GM18951 (cell line): ENCODE results near the gene NPIPA3.
"Not testable (repeated sequence)": the region's sequence is repeated elsewhere in the genome, so short reads cannot be mapped to it uniquely, and the experiment has no call there.

Experiments
- in situ Hi-C: fragments of 300-500 bp; cut with MboI; formaldehyde crosslinking; loops from one replicate; pipeline ENCODE4 v1.12.0; 2022; ENCODE audit warnings: low sequenced_read_pairs, mixed read lengths, inconsistent platforms; ENCODE audit not compliant: unreplicated experiment

NPIPA3 gene

GRCh38 chr16:14733233-14733632, 30.0 kb downstream of the NPIPA3 start:
- in situ Hi-C loops = loop anchor here (10.0 kb wide), 1 partner anchor 48 kb away; no protein-coding TSS in a partner anchor

- in situ Hi-C loops = not testable (repeated sequence)
These were observed 37.7 kb downstream of the NPIPA3 start for GRCh38 chr16:14740832-14741385.

- in situ Hi-C loops = not testable (repeated sequence)
These were observed 38.6 kb downstream of the NPIPA3 start for GRCh38 chr16:14741794-14742193.

- in situ Hi-C loops = not testable (repeated sequence)
These were observed 39.3 kb downstream of the NPIPA3 start, which contains the start of gene NPIPA2 for GRCh38 chr16:14742273-14743128. Gene NPIPA2 (plus strand): TSS chr16:14742533. CDS start chr16:14748066, 5,533 bp downstream.

- in situ Hi-C loops = not testable (repeated sequence)
These were observed 70.4 kb downstream of the NPIPA3 start for GRCh38 chr16:14773654-14774053.

- in situ Hi-C loops = not testable (repeated sequence)
These were observed 72.4 kb downstream of the NPIPA3 start for GRCh38 chr16:14775624-14776023.
